ENCODE measurements around the gene KLHL20. TPM values are rescaled to one million over a fixed set of nuclear protein-coding genes. Genes with fewer than 3 reads are reported as not detected.

Gene KLHL20
- total and polyA plus RNA-seq, 2 experiments from 2014 or later, result 22.7 to 27.9 TPM

- Histone ChIP-seq H3K27me3 (replicated peaks; ENCODE audit: insufficient read depth) (no peaks in the 10 kb centered on the region), H3K27ac (no peak overlapping the region), H3K9me3 (ENCODE audit: low read depth) (no peaks in the 10 kb centered on the region), H3K4me2 (ENCODE audit: unreplicated experiment) (no peak overlapping the region), H3K79me2 (ENCODE audit: insufficient read depth) (no peaks in the 10 kb centered on the region), H3K4me1 (ENCODE audit: insufficient read depth) (no peaks in the 10 kb centered on the region), H2AFZ (no peak overlapping the region), H3K36me3 (ENCODE audit: low read depth) (no peaks in the 10 kb centered on the region), H3K9ac (no peak overlapping the region), H3K9me2 (ENCODE audit: insufficient read depth) (no peaks in the 10 kb centered on the region), H3F3A (ENCODE audit: insufficient read depth) (no peaks in the 10 kb centered on the region), H3K4me3 (no peak overlapping the region), H4K20me1 (ENCODE audit: insufficient read depth) (no peaks in the 10 kb centered on the region)
- DNase-seq, result no peak
- no peak for TF ChIP-seq EZH2 (IDR thresholded peaks at IDR 0.05; ENCODE audit: insufficient read depth, poor library complexity, severe bottlenecking)
- no peak for TF ChIP-seq EZH2phosphoT487 (IDR thresholded peaks at IDR 0.05; ENCODE audit: insufficient read depth, low read depth)
- 77 to 78% methylated on average over 1 of the region's 1 CpG for WGBS, 2 experiments (ENCODE audit: low coverage in 1 of 2, low lambda C conversion rate in 2 of 2, missing lambda C conversion rate in 2 of 2)
- in situ Hi-C loops (cut with MboI), result no loop called here
Observed at GRCh38 chr1:173702736-173703135, 12.0 kb upstream of the KLHL20 start.

GRCh38 chr1:173705117-173705516 is 9.7 kb upstream of the KLHL20 start:
- 36 to 42% methylated on average over 5 of the region's 5 CpGs for WGBS, 2 experiments (ENCODE audit: low coverage in 1 of 2, low lambda C conversion rate in 2 of 2, missing lambda C conversion rate in 2 of 2)
- no peaks in the 10 kb centered on the region for H3K4me1 ChIP-seq (ENCODE audit: insufficient read depth)
- TF ChIP-seq EZH2phosphoT487 (IDR thresholded peaks at IDR 0.05; ENCODE audit: insufficient read depth, low read depth) (no peak), EZH2 (IDR thresholded peaks at IDR 0.05; ENCODE audit: insufficient read depth, poor library complexity, severe bottlenecking) (no peak)
- H3K9me3 ChIP-seq (ENCODE audit: low read depth), result no peaks in the 10 kb centered on the region
- H3K79me2 ChIP-seq (ENCODE audit: insufficient read depth), result no peaks in the 10 kb centered on the region
- in situ Hi-C loops (cut with MboI), result no loop called here
- H3K9ac ChIP-seq, result no peak overlapping the region
- H2AFZ ChIP-seq, result no peak overlapping the region
- no peak overlapping the region for H3K27ac ChIP-seq
- DNase-seq, result no peak
- H3K36me3 ChIP-seq (ENCODE audit: low read depth), result no peaks in the 10 kb centered on the region
- no peak overlapping the region for H3K4me3 ChIP-seq
- no peak overlapping the region for H3K4me2 ChIP-seq (ENCODE audit: unreplicated experiment)
- H3K27me3 ChIP-seq (replicated peaks; ENCODE audit: insufficient read depth), result peaks cover 5% of the 10 kb centered on the region; the same call in 1 of the 2 replicates
- H3K9me2 ChIP-seq (ENCODE audit: insufficient read depth), result no peaks in the 10 kb centered on the region
- H4K20me1 ChIP-seq (ENCODE audit: insufficient read depth), result no peaks in the 10 kb centered on the region
- no peaks in the 10 kb centered on the region for H3F3A ChIP-seq (ENCODE audit: insufficient read depth)

GRCh38 chr1:173708787-173709186 is 6.0 kb upstream of the KLHL20 start:
- no peak for TF ChIP-seq EZH2phosphoT487 (IDR thresholded peaks at IDR 0.05; ENCODE audit: insufficient read depth, low read depth)
- TF ChIP-seq EZH2 (IDR thresholded peaks at IDR 0.05; ENCODE audit: insufficient read depth, poor library complexity, severe bottlenecking), result no peak

GRCh38 chr1:173714441-173714758 is 381 bp upstream of the KLHL20 start:
- H4K20me1 ChIP-seq (ENCODE audit: insufficient read depth), result no peaks in the 10 kb centered on the region
- peak overlapping the region; percentile 90 for H3K4me3 ChIP-seq
- peak overlapping the region; percentile 100 for H2AFZ ChIP-seq
- H3K4me1 ChIP-seq (ENCODE audit: insufficient read depth), result peaks cover 24% of the 10 kb centered on the region
- H3K79me2 ChIP-seq (ENCODE audit: insufficient read depth), result peaks cover 41% of the 10 kb centered on the region
- no peaks in the 10 kb centered on the region for H3K9me3 ChIP-seq (ENCODE audit: low read depth)
- no peaks in the 10 kb centered on the region for H3K36me3 ChIP-seq (ENCODE audit: low read depth)
- H3K27me3 ChIP-seq (replicated peaks; ENCODE audit: insufficient read depth), result no peaks in the 10 kb centered on the region
- H3F3A ChIP-seq (ENCODE audit: insufficient read depth), result peaks cover 14% of the 10 kb centered on the region
- H3K9ac ChIP-seq, result peak overlapping the region; percentile 84
- TF ChIP-seq EZH2 (IDR thresholded peaks at IDR 0.05; ENCODE audit: insufficient read depth, poor library complexity, severe bottlenecking) (no peak), EZH2phosphoT487 (IDR thresholded peaks at IDR 0.05; ENCODE audit: insufficient read depth, low read depth) (no peak)
- in situ Hi-C loops (cut with MboI), result no loop called here
- WGBS, 2 experiments (ENCODE audit: low coverage in 1 of 2, low lambda C conversion rate in 2 of 2, missing lambda C conversion rate in 2 of 2), result 62 to 65% methylated on average over 3 of the region's 3 CpGs
- H3K9me2 ChIP-seq (ENCODE audit: insufficient read depth), result no peaks in the 10 kb centered on the region
- peak overlapping the region; percentile 94 for H3K4me2 ChIP-seq (ENCODE audit: unreplicated experiment)
- no peak for DNase-seq
- H3K27ac ChIP-seq, result peak overlapping the region; percentile 71

More at GRCh38 chr1:173708787-173709186, 6.0 kb upstream of the KLHL20 start:
- no peak for DNase-seq
- 13 to 21% methylated on average over 2 of the region's 2 CpGs for WGBS, 2 experiments (ENCODE audit: low coverage in 1 of 2, low lambda C conversion rate in 2 of 2, missing lambda C conversion rate in 2 of 2)
- peaks cover 5% of the 10 kb centered on the region; the same call in 1 of the 2 replicates for H3K27me3 ChIP-seq (replicated peaks; ENCODE audit: insufficient read depth)
- H2AFZ ChIP-seq, result no peak overlapping the region
- H3K9me2 ChIP-seq (ENCODE audit: insufficient read depth), result no peaks in the 10 kb centered on the region
- no peak overlapping the region for H3K27ac ChIP-seq
- no peak overlapping the region for H3K4me2 ChIP-seq (ENCODE audit: unreplicated experiment)
- H3F3A ChIP-seq (ENCODE audit: insufficient read depth), result no peaks in the 10 kb centered on the region
- no peaks in the 10 kb centered on the region for H3K36me3 ChIP-seq (ENCODE audit: low read depth)
- no peaks in the 10 kb centered on the region for H3K9me3 ChIP-seq (ENCODE audit: low read depth)
- no peaks in the 10 kb centered on the region for H3K4me1 ChIP-seq (ENCODE audit: insufficient read depth)
- in situ Hi-C loops (cut with MboI), result no loop called here
- H3K79me2 ChIP-seq (ENCODE audit: insufficient read depth), result no peaks in the 10 kb centered on the region
- no peak overlapping the region for H3K4me3 ChIP-seq
- H4K20me1 ChIP-seq (ENCODE audit: insufficient read depth), result no peaks in the 10 kb centered on the region
- no peak overlapping the region for H3K9ac ChIP-seq

- Histone ChIP-seq H3K9ac (peak overlapping the region; percentile 84), H4K20me1 (ENCODE audit: insufficient read depth) (no peaks in the 10 kb centered on the region), H3K4me1 (ENCODE audit: insufficient read depth) (peaks cover 24% of the 10 kb centered on the region), H3K79me2 (ENCODE audit: insufficient read depth) (peaks cover 52% of the 10 kb centered on the region), H3K9me2 (ENCODE audit: insufficient read depth) (no peaks in the 10 kb centered on the region), H3K36me3 (ENCODE audit: low read depth) (no peaks in the 10 kb centered on the region), H3K27ac (peak overlapping the region; percentile 71), H3K27me3 (replicated peaks; ENCODE audit: insufficient read depth) (no peaks in the 10 kb centered on the region), H2AFZ (peak overlapping the region; percentile 100), H3K4me2 (ENCODE audit: unreplicated experiment) (peak overlapping the region; percentile 94), H3K4me3 (peak overlapping the region; percentile 90), H3F3A (ENCODE audit: insufficient read depth) (peaks cover 14% of the 10 kb centered on the region), H3K9me3 (ENCODE audit: low read depth) (no peaks in the 10 kb centered on the region)
- WGBS, 2 experiments (ENCODE audit: low coverage in 1 of 2, low lambda C conversion rate in 2 of 2, missing lambda C conversion rate in 2 of 2), result 0 to 2% methylated on average over 8 of the region's 8 CpGs
- no peak for DNase-seq
- in situ Hi-C loops (cut with MboI), result no loop called here
- no peak for TF ChIP-seq EZH2 (IDR thresholded peaks at IDR 0.05; ENCODE audit: insufficient read depth, poor library complexity, severe bottlenecking)
- TF ChIP-seq EZH2phosphoT487 (IDR thresholded peaks at IDR 0.05; ENCODE audit: insufficient read depth, low read depth), result no peak
Observed at GRCh38 chr1:173715538-173715844, 710 bp downstream of the KLHL20 start.

Data from GM23248 (cell line).